OCI-LY1 (cell line): Measurements from ENCODE around the gene WDR75.

Experiments
- CTCF ChIP-seq: fragments of 200-600 bp; sonication (generic), shearing (Covaris generic); IDR thresholded peaks from 2 replicates; pipeline ENCODE4 v1.5.1; 2017; ENCODE audit warnings: mild to moderate bottlenecking, antibody characterized with exemption, low read length, moderate library complexity, mixed read lengths
- EZH2 ChIP-seq: fragments of 200-600 bp; sonication (generic), shearing (Covaris generic); IDR thresholded peaks from 2 replicates; pipeline ENCODE4 v1.8.0; 2017; ENCODE audit warnings: borderline replicate concordance, mixed run types, mild to moderate bottlenecking, antibody characterized with exemption, low read length, moderate library complexity, mixed read lengths

GRCh38 chr2:189488008-189488310, 46.7 kb downstream of the WDR75 start:
- TF ChIP-seq CTCF: no peak
- no peak for TF ChIP-seq EZH2
